ENCODE data around the gene BMP7.

The BMP7 gene

GRCh38 chr20:57188576-57189079, 77.8 kb downstream of the BMP7 start:
- TF ChIP-seq CTCF (IDR thresholded peaks at IDR 0.05; ENCODE audit: insufficient read depth, missing control alignments), result no peak
- FAIRE-seq, result no peak
- DNase-seq (ENCODE audit: insufficient read length, low spot score), result no peak

GRCh38 chr20:57188056-57188455, 78.4 kb downstream of the BMP7 start:
- no peak for DNase-seq (ENCODE audit: insufficient read length, low spot score)
- FAIRE-seq, result no peak
- no peak for TF ChIP-seq CTCF (IDR thresholded peaks at IDR 0.05; ENCODE audit: insufficient read depth, missing control alignments)

- no peak for TF ChIP-seq CTCF (IDR thresholded peaks at IDR 0.05; ENCODE audit: insufficient read depth, missing control alignments)
- FAIRE-seq (no peak), DNase-seq (ENCODE audit: insufficient read length, low spot score) (no peak)
Observed at GRCh38 chr20:57187068-57187634, 79.3 kb downstream of the BMP7 start.

- DNase-seq (ENCODE audit: insufficient read length, low spot score), result no peak
- no peak for TF ChIP-seq CTCF (IDR thresholded peaks at IDR 0.05; ENCODE audit: insufficient read depth, missing control alignments)
- FAIRE-seq, result no peak
Observed at GRCh38 chr20:57186192-57186591, 80.2 kb downstream of the BMP7 start.

- no peak for FAIRE-seq
- TF ChIP-seq CTCF (IDR thresholded peaks at IDR 0.05; ENCODE audit: insufficient read depth, missing control alignments), result no peak
- DNase-seq (ENCODE audit: insufficient read length, low spot score), result no peak
Observed at GRCh38 chr20:57185188-57185743, 81.2 kb downstream of the BMP7 start.

GRCh38 chr20:57183457-57184009, 82.9 kb downstream of the BMP7 start:
- DNase-seq (ENCODE audit: insufficient read length, low spot score), result no peak
- no peak for TF ChIP-seq CTCF (IDR thresholded peaks at IDR 0.05; ENCODE audit: insufficient read depth, missing control alignments)
- FAIRE-seq, result no peak

- TF ChIP-seq CTCF (IDR thresholded peaks at IDR 0.05; ENCODE audit: insufficient read depth, missing control alignments), result no peak
- DNase-seq (ENCODE audit: insufficient read length, low spot score), result no peak
- no peak for FAIRE-seq
Observed at GRCh38 chr20:57181639-57182038, 84.8 kb downstream of the BMP7 start.

Data from D721Med (cell line).